Measurements from ENCODE around the gene HOXB1.
A peak's percentile ranks its signal among the peaks of the same experiment; 100 is the strongest.

The HOXB1 gene

DNA sequence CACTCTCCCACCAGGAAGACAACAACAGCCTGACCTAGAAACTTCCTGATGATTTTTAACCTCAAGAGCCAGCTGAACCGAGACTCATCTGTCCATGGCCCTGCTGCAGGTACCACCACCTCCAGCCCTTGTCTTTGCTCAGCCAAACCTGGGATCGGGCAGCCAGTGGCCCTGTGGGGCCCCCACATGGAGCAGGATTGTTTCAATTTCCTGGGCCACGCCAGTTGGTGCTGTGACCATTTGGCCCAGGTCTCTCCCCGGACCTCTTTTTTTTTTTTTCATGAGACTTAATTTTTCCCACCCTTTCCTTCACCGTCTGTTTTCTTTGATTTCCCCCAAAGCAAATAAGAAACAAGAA lies 22.4 kb upstream of the HOXB1 start:
- DNase-seq: no peak

DNA sequence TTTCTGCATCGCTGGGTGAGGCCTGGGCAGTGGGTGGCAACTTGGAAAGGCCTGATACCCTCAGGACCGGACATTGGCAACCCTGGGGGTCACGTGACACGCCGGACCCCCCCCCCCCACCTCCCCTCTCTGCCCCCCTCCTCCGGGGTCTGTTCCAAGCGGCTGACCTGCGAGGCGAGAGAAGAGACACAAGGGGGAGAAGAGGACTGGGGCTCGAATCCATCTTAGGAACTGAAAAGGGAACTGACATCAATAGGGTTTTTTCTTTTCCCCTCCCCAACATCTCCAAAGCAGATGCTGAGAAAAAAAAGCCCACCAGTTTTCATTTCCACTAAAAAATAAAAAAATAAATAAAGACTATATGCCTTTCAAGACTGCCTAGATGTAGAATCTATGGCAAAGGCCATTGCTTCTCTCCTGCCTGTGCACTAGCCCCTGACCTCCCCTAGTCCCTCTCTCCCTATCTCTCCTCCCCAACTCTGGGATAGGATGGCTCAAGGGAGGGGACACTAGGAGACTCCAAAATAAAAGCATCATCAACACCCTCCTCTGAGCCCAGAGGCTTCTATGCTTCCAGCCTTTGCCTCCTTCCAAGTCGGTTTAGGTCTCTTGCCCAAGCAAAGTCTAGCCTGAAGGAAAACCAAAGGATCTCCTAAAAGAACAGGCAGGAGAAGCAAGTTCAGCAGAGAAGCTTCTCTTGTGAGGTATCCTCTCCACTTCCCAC lies 21.8 kb upstream of the HOXB1 start:
- DNase-seq: no peak

DNA sequence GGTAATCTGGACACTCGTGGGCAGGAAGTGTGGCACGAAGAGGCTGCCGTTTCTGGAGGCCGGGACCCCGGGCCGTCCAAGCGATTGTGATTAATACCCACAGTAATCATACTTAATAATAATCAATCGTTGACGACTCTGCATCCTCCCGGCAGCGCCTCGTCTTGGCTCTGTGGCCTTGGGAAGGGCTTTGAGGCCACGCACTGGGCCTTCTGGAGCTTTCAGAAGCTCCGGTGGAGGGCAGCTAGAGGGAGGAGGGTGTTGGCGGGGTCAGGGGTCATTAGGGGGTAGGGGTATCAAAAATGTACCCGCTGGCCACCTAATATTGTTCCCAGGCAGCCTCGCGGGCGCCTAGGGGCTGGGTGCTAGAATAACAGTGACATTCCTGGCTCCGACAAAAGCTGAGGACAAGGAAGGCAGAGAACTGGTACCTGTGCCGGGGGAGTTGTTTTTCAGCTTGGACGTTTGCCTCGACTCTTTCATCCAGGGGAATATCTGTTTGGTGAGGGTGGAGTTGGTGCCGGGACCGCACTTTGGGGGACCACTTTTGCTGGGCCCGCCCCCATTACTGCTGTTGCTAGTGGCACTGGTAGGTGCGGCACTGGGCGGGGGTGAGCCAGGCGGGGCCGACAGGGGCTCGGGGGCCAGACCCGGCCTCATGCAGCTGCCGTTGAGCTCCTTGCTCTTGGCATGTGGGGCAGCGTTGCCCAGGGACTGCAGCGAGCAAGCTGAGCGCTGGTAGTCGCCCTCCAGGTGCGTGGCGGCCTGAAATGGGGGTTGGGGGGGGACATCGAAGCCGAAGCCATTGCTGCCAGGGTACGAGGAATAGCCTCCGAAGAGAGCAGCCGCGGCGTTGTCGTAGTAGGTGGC lies 21.0 kb upstream of the HOXB1 start:
- DNase-seq: no peak

DNA sequence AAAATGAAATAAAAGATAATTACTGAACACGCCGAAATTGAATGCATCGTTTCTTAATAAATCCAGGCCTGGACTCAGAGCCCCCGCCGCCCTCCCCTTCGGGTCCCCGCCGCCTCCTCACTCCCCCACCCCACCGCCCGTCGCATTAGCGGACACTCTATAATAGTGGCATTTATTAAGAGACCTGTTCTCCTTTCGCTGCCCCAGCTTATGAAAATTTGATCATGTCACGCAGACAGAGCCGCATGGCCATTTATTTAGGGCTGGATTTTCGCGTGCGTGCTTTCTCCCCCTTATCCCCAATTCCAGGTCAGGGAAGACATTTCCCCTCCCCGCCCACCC lies 20.4 kb upstream of the HOXB1 start:
- DNase-seq: no peak

DNA sequence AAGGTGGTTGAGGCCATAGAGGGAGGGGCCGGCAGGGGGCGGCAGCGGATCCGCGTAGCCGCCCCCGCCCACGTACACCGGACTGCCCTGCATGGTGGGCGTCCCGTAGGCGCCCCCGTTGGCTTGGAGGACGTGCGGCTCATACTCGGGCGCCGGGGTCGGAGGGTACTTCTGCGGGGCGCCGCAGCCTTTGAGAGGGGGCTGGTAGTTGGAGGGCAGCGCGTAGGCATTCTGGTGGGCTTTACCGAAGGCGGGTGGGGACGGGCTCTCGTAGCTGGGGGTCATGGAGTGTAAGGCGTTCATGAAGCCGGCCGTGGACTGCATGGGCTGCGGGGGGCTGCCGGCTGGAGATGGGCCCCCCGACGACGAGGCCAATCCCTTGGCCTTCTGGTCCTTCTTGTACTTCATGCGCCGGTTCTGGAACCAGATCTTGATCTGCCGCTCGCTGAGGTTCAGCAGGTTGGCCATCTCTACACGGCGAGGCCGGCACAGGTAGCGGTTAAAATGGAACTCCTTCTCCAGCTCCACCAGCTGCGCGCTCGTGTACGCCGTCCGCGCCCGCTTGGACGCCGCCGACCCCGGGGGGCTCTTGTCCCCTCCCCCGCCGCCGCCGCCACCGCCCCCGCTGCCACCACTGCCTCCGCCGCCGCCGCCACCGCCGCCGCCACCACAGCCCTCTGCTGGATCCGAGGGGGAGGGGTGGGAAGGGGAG lies 19.8 kb upstream of the HOXB1 start:
- DNase-seq: no peak

DNA sequence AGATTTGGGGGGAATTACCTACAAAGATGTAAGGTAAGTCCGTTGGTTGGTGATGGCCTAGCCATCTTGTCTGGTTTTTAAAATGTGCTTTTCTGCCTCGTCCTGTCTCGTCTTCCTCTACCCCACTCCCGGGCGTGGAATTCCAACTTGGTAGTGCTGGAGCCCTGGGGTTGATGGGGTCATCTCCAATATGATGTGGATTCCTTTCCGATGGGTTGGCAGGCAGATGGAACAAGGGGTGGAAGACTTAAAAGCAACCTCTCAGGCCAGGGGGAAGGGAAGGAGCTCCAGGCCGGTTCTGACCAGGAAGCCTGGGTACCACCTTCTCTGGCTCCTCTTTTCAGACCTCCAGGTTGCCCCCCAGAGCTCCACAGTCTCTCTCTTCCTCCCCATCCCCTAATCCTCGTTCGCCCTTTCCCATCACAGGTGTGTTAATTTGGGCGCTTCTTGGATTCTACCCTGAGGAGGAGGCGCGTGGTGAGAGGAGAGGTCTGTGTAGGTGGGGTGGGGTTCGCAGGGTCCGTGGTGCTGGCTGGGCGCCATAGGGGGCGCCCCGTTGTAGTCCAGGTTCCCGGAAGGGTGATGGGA lies 19.2 kb upstream of the HOXB1 start:
- no peak for DNase-seq

DNA sequence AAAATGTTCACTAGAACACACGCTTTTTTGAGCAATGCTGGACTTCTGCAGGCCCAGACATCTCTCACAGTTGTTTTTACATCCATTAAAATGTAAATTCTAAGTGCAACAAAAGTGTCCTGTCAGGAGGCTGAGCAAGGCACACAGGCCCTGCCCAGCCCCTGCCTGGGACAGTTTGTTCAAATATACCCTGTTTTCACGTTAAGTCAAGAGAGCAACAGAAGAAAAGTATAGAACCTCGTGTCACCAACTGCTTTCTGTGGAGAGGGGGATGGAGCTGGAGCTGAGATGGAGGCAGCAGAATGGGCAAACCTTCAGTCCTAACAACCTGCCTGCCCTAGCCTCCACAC lies 18.4 kb upstream of the HOXB1 start:
- no peak for DNase-seq

DNA sequence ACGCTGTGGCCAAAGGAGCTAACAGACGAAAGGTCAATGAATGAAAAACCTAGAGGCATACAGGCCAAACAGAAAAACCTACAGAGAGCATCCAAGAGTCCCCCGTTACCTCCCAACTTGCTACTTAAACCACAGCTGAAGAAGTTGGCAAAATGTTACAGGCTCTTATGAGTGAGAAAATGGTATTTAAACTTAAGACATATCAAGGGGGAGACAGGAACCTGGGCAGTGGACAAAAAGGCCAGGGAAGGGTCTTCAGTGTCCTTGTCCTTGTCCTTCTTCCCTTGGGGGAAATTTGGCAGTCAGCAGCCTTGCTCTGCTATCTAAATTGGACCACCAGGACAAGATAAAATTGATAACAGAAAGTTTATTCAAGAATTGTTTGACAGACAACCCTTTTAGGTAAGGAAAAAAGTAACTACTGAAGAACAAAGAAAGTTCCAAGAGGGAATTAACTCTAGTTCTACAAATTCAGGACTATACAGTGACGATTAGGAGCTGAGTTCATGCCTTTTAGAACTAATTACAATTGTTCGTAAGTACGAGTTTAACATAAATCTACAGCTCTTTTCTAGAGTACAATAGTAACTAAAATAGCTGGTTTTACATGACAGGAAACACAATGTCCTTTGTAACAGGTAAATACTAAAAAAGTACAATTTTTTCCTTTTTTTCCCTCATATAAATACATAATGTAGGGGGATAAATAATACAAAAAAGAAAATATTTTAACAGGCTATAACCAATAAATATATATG lies 17.9 kb upstream of the HOXB1 start:
- no peak for DNase-seq

DNA sequence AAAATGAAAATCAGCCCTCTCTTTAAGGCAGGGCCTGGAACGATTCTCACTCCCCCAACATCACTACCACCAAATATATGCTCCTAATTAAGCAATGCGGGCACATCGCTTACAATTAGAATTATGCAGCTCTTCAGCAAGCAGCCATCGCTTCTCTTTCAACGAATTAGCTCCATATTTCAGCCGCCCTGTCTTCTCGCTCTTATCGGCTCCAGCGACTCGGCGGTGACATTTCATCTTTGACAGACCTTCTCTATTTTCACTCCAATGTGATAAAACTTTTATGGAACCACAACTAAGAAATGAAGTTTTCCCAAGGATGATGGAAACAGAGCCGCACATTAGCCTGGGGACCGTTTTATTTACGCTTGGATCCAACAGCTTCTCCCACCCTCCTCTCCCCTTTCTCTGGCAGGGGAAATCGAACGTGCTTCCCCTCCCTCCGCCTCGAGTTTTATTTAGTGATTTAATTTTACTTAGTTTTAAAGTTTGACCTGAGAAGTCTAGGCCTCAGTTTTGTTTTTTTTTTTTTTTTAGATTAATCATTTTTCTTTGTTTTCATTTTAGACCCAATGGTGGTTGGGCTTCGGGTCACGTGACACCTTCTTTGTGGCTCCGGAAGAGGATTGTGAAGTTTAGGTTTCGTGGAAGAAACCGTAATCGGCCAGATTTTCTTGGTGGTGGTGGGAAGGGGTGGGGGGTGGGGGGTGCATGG lies 17.2 kb upstream of the HOXB1 start:
- peak; percentile 42 for DNase-seq

DNA sequence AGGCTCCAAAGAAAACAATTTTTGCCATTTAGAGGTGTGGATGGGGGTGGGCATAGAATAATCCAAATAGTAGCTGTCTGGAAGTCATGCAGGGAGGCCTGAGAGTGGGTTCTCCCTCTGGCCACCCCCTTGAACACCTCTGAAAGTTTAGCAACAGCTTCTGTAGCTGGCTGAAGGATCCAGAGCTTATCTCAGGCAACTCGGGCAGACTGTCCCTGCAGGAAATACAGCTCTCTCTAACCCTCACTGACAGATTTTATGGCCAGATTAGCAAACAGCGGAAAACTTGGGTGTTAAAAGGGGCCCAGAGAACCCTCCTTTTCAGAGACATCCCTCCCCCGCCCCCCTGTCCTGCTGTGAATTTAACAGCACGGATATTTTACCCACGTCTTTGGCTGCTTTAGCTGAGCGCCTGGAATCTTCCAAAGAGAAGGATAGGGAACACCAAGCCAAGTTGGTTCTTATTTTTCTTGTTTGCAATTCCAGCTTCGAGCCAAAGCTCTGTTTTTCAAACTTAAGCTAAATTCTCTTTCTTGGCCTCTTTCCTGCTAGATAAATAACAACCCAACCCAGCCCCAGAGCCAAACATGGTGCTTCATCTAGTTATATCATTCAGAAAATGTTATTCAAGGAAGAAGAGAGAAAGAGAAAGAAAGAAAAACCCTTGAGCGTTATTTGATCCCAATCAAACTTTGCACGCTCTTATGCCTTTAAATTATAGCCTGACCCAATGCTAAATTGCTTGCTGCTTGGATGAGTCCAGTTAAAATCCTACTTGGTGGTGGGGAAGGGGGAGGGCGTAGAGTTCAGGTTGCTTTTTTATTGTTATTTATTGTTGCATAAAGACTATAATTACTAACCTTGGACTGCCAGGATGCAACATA lies 16.4 kb upstream of the HOXB1 start:
- DNase-seq: no peak

DNA sequence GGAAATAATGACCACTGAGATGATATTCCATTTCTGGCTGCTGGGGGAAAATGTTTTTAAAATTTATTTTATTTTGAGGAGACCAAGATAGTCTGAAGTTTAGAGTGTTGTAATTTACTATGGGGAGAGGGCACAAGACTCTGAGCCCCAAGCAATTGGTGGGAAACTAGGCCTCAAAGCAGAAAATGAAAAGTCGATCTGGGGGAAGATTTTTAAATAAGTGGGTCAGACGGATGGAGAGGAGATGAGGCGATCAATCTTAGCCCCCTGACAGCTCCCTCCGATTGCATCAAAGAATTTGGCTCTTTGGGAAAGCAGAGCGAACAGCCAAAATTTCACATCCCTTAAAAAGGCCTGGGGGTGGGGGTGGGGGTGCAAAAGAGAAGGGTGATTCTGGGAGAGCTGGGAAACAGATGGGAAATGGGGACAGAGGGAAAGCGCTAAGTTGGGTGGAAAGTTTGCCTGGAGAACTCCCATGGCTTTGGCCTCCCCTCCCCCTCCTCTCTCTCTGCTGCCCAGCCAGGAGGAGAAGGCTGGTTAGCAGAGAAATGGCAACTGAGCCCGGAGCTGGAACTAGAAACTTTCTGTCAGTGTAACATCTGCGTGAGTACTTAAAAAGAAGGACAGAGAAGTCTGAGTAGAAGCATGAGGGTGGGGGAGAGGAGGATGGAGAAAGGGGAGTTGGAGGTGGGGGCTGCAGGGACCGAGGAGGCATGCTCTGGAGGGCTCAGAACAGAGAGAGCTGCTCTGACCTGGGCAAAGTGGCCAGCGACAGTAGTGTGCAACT lies 15.5 kb upstream of the HOXB1 start:
- no peak for DNase-seq

DNA sequence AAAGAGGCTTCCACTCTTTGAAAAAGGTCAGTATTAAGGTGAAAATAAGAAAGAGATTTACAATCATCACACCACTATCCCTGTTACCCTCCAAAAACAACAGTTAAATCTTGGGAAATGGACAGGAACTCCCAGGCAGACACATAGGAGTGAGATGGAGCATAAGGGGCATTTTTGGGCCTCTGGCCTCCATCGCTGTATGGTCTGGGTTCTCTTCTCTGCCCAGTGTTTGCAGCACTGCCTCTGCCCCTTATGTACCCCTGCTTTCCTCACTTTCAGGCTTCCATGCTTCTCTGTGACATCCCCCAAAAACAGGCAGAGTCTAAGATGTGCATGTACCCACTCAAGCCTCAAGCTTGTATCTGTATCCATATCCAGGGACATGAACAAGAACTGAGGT lies 14.7 kb upstream of the HOXB1 start:
- no peak for DNase-seq

DNA sequence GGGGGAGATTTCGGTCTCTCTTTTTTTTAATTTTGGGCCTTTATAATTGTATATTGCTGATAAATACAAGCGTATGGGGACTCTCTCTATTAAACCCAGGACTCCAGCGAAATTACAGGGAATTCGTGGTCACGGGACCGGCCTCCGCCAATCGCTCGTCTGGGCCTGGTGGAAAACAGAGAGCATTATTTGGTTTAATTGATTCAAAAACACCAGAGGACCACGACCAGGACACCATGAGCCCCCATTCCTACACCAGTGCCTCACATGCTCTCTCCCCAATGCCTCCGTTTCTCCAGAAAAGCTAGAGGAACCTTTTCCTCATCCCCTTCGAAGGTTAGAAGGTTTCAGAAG lies 14.2 kb upstream of the HOXB1 start, which contains the start of gene HOXB2:
HOXB2 (minus strand) TSS at position 88 of the 354 bp plus-strand sequence. CDS start 198 bp downstream, outside the sequence.
- DNase-seq: no peak

DNA sequence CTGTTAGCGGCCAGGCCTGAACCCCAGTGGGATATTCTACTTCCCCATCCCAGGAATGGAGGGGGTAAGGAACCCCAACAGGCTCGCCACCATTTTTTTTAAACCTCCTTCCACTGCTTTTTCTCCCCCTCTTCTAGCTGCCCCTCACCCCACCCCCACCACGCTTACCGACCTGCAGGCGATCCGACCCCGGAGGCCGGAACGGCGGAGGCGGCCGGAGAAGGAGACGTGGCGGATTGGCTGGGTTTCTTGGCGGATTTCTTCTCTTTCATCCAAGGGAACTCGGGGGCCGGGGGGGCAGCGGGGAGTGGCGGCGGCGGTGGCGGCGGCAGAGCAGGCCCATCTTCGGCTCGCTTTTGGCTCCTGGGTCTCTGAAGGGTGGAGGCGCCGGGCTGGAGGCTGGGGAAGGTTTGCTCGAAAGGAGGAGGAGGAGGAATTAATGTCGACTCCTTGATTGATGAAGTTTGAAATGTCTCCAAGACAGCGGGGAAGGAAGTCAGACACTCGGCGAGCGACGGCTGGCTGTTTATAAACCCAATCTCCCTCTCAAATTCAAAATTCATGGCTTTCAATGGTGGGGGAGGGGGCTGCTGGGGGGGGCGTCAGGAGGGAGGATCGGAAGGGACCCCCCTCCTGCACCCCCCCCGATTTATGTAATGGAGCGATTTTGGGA lies 13.7 kb upstream of the HOXB1 start:
- DNase-seq: peak; percentile 38

DNA sequence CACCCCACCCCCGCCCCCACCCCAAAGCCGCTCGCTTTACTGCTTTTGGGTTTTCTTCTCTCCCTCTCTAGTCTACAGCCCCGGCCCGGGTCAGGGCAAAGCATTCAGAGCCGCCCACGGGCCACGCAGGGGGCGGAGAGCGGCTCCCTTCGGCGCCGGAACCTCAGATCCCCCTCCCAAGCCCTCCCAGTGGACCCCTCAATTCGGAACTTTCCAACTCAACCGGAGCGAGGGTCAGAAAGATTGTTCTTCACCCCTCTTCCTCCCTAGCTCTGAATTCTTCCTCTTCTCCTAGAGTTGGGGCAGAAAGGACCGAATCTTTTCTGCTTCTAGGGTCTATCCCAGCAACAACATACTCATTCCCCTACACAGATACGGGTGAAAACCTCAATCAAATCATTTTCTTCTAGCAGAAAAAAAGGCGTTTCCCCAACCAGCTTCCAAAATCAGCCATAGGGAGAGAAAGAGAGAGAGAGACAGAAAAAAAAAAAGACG lies 13.1 kb upstream of the HOXB1 start:
- peak; percentile 59 for DNase-seq

DNA sequence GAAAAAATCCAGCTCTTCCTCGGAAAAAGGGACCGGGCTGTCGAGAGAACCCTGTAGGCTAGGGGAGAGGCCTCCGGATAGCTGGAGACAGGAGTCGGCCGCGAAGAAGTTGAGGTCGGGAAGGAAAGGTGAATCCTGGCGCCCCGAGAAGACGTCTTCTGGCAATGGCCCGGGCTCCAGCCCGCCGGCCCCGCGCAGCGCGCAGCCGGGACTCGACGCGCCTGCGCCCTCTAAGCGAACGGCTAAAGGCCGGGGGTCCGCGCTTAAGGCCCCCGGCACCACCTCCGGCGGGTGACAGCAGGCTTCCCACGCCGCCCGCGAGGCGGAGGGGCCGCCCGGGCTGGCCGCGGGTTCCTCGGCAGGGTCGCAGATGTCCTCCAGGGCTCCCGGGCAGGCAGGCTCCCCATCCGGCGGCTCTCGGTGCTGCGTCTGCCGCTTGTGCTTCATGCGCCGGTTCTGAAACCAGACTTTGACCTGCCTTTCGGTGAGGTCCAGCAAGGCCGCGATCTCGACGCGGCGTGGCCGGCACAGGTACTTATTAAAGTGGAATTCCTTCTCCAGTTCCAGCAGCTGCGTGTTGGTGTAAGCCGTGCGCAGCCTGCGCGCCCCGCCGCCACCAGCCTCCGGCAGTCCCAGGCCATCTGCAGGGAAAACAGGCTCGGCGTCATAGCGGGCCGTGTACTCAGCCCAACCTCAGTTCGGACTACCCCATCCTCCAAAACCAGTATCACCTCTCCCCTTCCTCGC lies 12.5 kb upstream of the HOXB1 start:
- peak; percentile 60 for DNase-seq

DNA sequence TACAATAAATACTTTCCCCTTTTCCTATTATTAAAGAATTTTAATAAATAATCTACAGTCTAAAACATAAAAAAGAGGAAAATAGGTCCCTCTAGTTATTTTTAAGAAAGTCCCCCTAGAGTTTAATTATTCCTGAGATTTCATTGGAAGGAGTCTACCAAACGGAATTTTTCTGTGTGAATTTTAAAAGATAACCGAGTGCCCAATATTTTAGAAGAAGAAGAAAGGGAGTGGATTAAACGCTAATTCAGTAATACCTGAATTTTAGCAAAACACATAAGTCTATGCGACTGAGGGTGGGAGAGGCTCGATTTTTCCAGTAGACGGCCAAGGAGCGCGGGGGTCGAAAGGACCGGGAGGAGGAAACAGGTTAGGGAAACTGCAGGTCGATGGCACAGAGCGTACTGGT lies 11.9 kb upstream of the HOXB1 start:
- DNase-seq: no peak

DNA sequence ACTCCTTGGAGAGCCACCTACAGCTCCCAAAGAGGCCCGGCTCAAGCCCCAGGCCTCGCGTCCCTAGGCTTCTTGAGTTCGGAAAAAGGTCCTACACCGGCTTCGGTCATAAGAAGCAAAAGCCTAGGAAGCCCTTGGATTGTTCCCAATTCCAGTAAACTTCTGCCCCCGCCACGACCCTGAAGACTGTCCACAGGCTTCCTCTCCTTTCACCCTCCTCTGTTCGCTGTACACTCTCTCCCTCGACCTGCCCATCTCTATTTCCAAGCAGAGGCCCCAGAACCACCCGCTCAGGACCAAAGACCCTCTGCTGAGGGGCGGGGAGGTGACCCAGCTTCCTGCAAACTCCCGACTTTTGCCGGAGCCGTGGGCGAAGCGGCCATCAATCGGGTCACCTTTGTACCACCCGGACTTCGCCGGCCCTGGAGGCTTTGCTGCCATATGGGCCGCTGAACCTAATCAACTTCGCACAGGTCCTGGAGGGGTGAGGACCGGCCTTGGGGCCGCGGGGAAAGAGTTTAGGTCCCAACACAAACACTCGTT lies 11.4 kb upstream of the HOXB1 start:
- DNase-seq: peak; percentile 26
